Kidney epithelial cell (primary cell): Measurements from ENCODE around the gene LIF. TPM values are rescaled to one million over a fixed set of nuclear protein-coding genes. Genes with fewer than 3 reads are reported as not detected.
"Not testable (repeated sequence)": the region's sequence is repeated elsewhere in the genome, so short reads cannot be mapped to it uniquely, and the experiment has no call there.

Experiments
- DNase-seq: peaks from one replicate; pipeline ENCODE4 v3.0.0-alpha.2; 2010; ENCODE audit warnings: low read depth
- H3K27me3 ChIP-seq: 2 replicates; pipeline ENCODE4 v1.6.0; 2011; ENCODE audit warnings: low read length; ENCODE audit not compliant: control insufficient read depth, insufficient read depth
- H3K36me3 ChIP-seq: 2 replicates; pipeline ENCODE4 v1.5.1; 2011; ENCODE audit warnings: low read length; ENCODE audit not compliant: control insufficient read depth, insufficient read depth
- H3K4me3 ChIP-seq: 2 replicates; pipeline ENCODE4 v1.5.1; 2011; ENCODE audit warnings: low read depth, mild to moderate bottlenecking, control low read depth, low read length
- CTCF ChIP-seq: IDR thresholded peaks from 2 replicates; pipeline ENCODE4 v1.5.1; 2011; ENCODE audit warnings: mild to moderate bottlenecking, moderate library complexity, low read length, control low read depth, inconsistent platforms; ENCODE audit not compliant: insufficient read depth, poor library complexity, severe bottlenecking
- total RNA-seq: library from RNA; depleted of rRNA; stranded (reverse); fragments of >200 nt; gene quantifications from 2 replicates; pipeline ENCODE4 v1.2.3, GENCODE V29; 2015

The LIF gene
- total RNA-seq, 1 donor from 2014 or later = 112 TPM

DNA sequence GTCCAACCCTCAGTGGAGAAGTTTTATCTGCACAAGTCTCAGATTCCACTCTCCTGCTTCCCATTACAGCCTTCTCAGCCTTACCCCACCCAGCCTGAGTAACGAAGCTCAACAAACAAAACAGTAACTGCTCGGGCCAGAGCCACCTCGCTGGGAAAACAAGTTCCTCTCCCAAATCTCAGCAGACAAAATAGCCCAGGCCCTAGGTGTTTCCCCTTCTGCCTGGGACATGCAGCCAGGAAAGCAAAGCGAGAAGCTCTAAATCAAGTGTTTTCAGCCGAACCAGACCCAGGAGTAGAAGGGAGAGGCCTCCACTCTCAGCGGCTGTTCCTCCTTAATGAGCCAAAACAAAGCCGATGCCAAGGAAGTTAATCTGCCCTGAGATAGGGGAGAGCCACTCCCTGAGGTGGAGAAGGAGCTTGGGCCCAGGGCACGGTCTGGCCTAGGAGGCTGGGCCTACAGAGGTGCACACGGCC, 44.0 kb downstream of the LIF start:
- no peak for TF ChIP-seq CTCF
- DNase-seq = no peak
- H3K27me3 ChIP-seq = no peaks in the 10 kb centered on the region
- no peaks in the 10 kb centered on the region for H3K36me3 ChIP-seq
- H3K4me3 ChIP-seq = no peak overlapping the region

DNA sequence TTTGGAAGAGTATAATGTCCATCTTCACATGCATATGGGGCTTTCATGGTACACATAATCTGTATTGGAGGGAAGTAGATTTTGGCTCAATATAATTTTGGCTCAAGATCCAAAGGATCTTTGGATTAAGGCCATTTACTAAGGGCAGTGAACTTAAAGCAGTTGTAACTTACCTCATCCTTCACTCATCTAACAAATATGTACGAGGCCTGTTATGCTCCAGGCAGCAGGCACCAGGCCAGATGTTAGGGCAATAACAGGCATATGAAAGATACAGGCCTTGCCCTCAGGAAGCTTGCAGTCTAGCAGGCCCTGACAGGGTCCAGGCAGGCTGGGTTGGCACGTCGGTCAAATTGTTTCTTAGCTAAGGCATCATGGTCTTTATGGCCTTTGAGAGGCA, 44.6 kb downstream of the LIF start:
- Histone ChIP-seq H3K27me3 (no peaks in the 10 kb centered on the region), H3K4me3 (no peak overlapping the region), H3K36me3 (no peaks in the 10 kb centered on the region)
- no peak for TF ChIP-seq CTCF
- no peak for DNase-seq

- not testable (repeated sequence) for H3K27me3 ChIP-seq, H3K4me3 ChIP-seq
Observed at GRCh38 chr22:30200905-30201304, 45.7 kb downstream of the LIF start.

DNA sequence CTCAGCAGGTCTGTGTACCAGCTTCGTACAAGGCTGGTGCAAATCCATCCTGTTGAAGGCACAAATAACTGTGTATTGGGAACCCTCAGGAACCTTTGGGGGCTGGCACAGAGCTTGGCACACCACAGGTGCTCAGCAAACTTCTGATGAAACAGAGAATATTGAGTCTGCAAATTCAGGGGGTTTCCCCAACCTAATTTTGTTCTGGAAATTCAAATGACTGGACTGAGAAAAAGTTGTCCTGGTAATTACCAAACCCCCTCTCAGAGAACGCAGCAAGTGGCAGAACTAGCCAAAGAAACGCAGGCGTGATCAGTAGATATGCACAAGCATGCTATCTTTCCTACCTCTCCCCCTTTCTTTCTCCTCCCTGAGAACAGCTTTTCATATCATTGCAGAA, 47.6 kb downstream of the LIF start:
- DNase-seq = no peak
- no peak for TF ChIP-seq CTCF
- no peak overlapping the region for H3K4me3 ChIP-seq
- no peaks in the 10 kb centered on the region for H3K27me3 ChIP-seq
- H3K36me3 ChIP-seq = no peaks in the 10 kb centered on the region

More at GRCh38 chr22:30200905-30201304, 45.7 kb downstream of the LIF start:
- not testable (repeated sequence) for H3K36me3 ChIP-seq, DNase-seq

GRCh38 chr22:30198152-30198825, 48.3 kb downstream of the LIF start:
- no peaks in the 10 kb centered on the region for H3K27me3 ChIP-seq
- TF ChIP-seq CTCF = no peak
- H3K36me3 ChIP-seq = no peaks in the 10 kb centered on the region
- no peak overlapping the region for H3K4me3 ChIP-seq
- no peak for DNase-seq

GRCh38 chr22:30197389-30197788, 49.2 kb downstream of the LIF start:
- no peaks in the 10 kb centered on the region for H3K36me3 ChIP-seq
- no peaks in the 10 kb centered on the region for H3K27me3 ChIP-seq
- H3K4me3 ChIP-seq = no peak overlapping the region
- no peak for DNase-seq
- TF ChIP-seq CTCF = no peak
